Loucy (cell line): ENCODE measurements around the gene CNOT3.
A peak's percentile ranks its signal among the peaks of the same experiment; 100 is the strongest.
"Not testable (repeated sequence)": the region's sequence is repeated elsewhere in the genome, so short reads cannot be mapped to it uniquely, and the experiment has no call there.

Experiments used
- H2AFZ ChIP-seq: fragments of 200-600 bp; sonication (generic); 2 replicates; pipeline ENCODE4 v1.6.0; 2016; ENCODE audit warnings: antibody characterized with exemption, mild to moderate bottlenecking, low read length, moderate library complexity
- H3F3A ChIP-seq: fragments of 200-600 bp; 2 replicates; pipeline ENCODE4 v1.6.0; 2016; ENCODE audit warnings: antibody characterized with exemption, low read depth, mild to moderate bottlenecking
- H3K27me3 ChIP-seq: fragments of 200-600 bp; sonication (generic); 2 replicates; pipeline ENCODE4 v1.6.1; 2014; ENCODE audit warnings: low read length, mild to moderate bottlenecking; ENCODE audit not compliant: insufficient read depth, poor library complexity, severe bottlenecking
- H3K36me3 ChIP-seq: fragments of 200-600 bp; sonication (generic); 2 replicates; pipeline ENCODE4 v1.6.1; 2016; ENCODE audit warnings: low read length; ENCODE audit not compliant: insufficient read depth
- H3K4me1 ChIP-seq: fragments of 200-600 bp; sonication (generic); 2 replicates; pipeline ENCODE4 v1.5.1; 2014; ENCODE audit warnings: low read length, mild to moderate bottlenecking; ENCODE audit not compliant: insufficient read depth, poor library complexity, severe bottlenecking
- H3K4me2 ChIP-seq: fragments of 200-600 bp; sonication (generic); 2 replicates; pipeline ENCODE4 v1.6.0; 2014; ENCODE audit warnings: antibody characterized with exemption, low read length, low read depth, mild to moderate bottlenecking; ENCODE audit not compliant: poor library complexity, severe bottlenecking
- H3K4me3 ChIP-seq: fragments of 200-600 bp; sonication (generic); 2 replicates; pipeline ENCODE4 v1.5.1; 2014; ENCODE audit warnings: low read length, mild to moderate bottlenecking, mixed read lengths; ENCODE audit not compliant: poor library complexity, severe bottlenecking
- H3K79me2 ChIP-seq: fragments of 200-600 bp; sonication (generic); 2 replicates; pipeline ENCODE4 v1.6.1; 2014; ENCODE audit warnings: low read length; ENCODE audit not compliant: insufficient read depth
- H3K9ac ChIP-seq: fragments of 200-600 bp; sonication (generic); 2 replicates; pipeline ENCODE4 v1.6.0; 2014; ENCODE audit warnings: mild to moderate bottlenecking, low read depth, low read length, moderate library complexity; ENCODE audit not compliant: poor library complexity, severe bottlenecking
- H3K9me2 ChIP-seq: fragments of 200-600 bp; sonication (generic); replicated peaks from 2 replicates; pipeline ENCODE4 v1.6.1; 2016; ENCODE audit warnings: low read depth, low read length, mixed read lengths
- H3K9me3 ChIP-seq: fragments of 200-600 bp; sonication (generic); 2 replicates; pipeline ENCODE4 v1.6.1; 2014; ENCODE audit warnings: mild to moderate bottlenecking, antibody characterized with exemption, low read length, low read depth; ENCODE audit not compliant: insufficient read depth
- H4K20me1 ChIP-seq: fragments of 200-600 bp; sonication (generic); 2 replicates; pipeline ENCODE4 v1.6.0; 2014; ENCODE audit warnings: antibody characterized with exemption, low read length, mild to moderate bottlenecking; ENCODE audit not compliant: insufficient read depth, poor library complexity, severe bottlenecking
- CTCF ChIP-seq: fragments of 200-600 bp; sonication (generic); conservative IDR thresholded peaks from 2 replicates; pipeline ENCODE4 v1.5.1; 2014; ENCODE audit warnings: mild to moderate bottlenecking, antibody characterized with exemption, low read length
- EZH2phosphoT487 ChIP-seq: fragments of 200-600 bp; IDR thresholded peaks from 2 replicates; pipeline ENCODE4 v1.6.1; 2018; ENCODE audit warnings: antibody characterized with exemption, mild to moderate bottlenecking, moderate library complexity, borderline replicate concordance

Gene CNOT3

DNA sequence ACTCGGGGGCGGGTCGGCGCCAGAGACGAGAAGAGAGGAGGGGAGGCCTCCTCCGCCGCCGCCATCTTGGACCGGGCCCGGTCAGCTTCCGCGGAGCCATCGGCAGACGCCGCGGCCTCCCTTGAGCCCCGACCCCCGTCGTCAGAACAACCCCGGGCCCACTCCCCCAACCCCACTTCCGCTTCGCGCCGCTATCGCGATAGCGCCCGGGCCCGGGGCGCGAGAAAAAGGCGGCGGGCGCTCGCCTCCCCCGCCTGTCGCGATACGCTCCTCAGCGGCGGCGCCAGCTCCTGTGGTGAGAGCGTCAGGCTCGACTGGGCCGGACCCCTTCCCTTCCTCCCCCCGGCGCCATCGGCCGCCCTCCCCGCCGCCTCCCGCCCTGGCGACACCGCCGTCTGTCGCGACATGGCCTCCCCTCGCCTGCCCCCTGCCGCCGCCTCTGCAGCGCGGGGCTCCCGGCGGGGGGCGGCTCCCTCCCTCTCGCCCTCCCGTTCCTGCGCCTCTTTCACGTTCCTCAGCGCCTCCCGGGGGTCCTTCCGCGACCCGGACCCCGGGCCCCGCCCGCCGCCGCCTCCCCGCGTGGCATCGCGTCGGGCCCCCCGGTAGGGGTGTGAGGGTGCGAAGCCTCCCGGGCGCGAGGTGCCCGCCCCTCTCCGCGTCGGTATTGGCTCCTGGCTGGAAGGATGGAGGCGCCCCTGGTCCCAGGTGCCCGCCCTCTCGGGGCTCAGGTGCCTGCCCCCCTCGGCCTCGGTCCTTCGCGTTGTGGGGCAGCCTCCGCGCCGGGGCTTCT is at the start of gene CNOT3:
CNOT3 (plus strand) TSS at position 64 of the 790 bp plus-strand sequence. CDS start 5,217 bp downstream, outside the sequence.
- Histone ChIP-seq H3K9ac (peak within 1 kb of the TSS; percentile 97), H3K27me3 (peaks cover 5% of the 10 kb centered on the region), H3K36me3 (peaks cover 8% of the 10 kb centered on the region; the same call in 1 of the 2 replicates), H3K4me3 (peak within 1 kb of the TSS; percentile 86), H2AFZ (peak within 1 kb of the TSS; percentile 95), H3K4me2 (peak within 1 kb of the TSS; percentile 96), H3K9me2 (no peaks in the 10 kb centered on the region), H3K9me3 (no peaks in the 10 kb centered on the region), H3K4me1 (peaks cover 39% of the 10 kb centered on the region), H3F3A (no peaks in the 10 kb centered on the region), H4K20me1 (peaks cover 50% of the 10 kb centered on the region), H3K79me2 (peaks cover 53% of the 10 kb centered on the region)
- TF ChIP-seq EZH2phosphoT487: no peak
- TF ChIP-seq CTCF: no peak

GRCh38 chr19:54094426-54095000 is 43.0 kb upstream of the CNOT3 start:
- H3K27me3 ChIP-seq: no peaks in the 10 kb centered on the region
- H3F3A ChIP-seq: no peaks in the 10 kb centered on the region
- H4K20me1 ChIP-seq: no peaks in the 10 kb centered on the region
- H2AFZ ChIP-seq: no peak overlapping the region
- H3K36me3 ChIP-seq: no peaks in the 10 kb centered on the region
- no peaks in the 10 kb centered on the region for H3K9me2 ChIP-seq
- H3K79me2 ChIP-seq: no peaks in the 10 kb centered on the region
- H3K9me3 ChIP-seq: no peaks in the 10 kb centered on the region
- no peak overlapping the region for H3K4me2 ChIP-seq
- H3K4me3 ChIP-seq: no peak overlapping the region
- no peak for TF ChIP-seq EZH2phosphoT487
- no peak for TF ChIP-seq CTCF
- H3K9ac ChIP-seq: no peak overlapping the region
- no peaks in the 10 kb centered on the region for H3K4me1 ChIP-seq

DNA sequence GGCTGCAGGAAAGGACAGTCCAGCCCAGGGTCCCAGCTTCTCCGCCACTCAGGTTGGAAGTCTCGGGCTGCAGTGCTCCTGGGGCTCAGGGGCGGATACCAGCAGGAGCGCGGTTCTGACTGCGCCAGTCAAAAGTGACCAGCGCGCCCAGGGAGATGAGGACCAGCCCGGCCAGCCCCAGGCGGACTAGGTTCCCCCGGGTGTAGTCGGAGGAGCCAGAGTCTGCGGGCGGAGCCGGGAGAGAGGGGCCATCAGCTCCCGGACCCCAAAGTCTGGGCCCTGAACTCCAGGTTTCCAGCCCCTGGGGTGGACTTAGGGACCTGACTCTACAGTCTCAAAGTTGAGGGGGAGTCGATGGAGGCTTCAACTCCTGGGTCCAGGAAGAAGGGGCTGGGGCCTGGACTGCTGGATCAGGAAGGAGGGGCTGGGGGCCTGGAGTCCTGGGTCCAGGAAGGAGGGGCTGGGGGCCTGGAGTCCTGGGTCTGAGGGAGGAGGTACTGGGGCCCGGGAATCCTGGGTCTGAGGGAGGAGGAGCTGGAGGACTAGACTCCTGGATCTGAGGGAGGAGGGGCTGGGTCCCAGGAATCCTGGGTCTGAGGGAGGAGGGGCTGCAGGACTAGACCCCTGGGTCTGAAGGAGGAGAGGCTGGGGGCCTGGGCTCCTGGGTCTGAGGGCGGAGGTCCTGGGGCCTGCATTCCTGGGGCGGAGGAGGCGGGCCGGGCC is 42.3 kb upstream of the CNOT3 start:
- H3K4me2 ChIP-seq: peak overlapping the region; percentile 70
- no peaks in the 10 kb centered on the region for H3K4me1 ChIP-seq
- TF ChIP-seq CTCF: no peak
- H3K9ac ChIP-seq: peak overlapping the region; percentile 42
- no peaks in the 10 kb centered on the region for H4K20me1 ChIP-seq
- no peaks in the 10 kb centered on the region for H3K9me3 ChIP-seq
- no peaks in the 10 kb centered on the region for H3K36me3 ChIP-seq
- peak overlapping the region; percentile 60 for H3K4me3 ChIP-seq
- no peaks in the 10 kb centered on the region for H3K79me2 ChIP-seq
- H3K9me2 ChIP-seq: no peaks in the 10 kb centered on the region
- H3K27me3 ChIP-seq: no peaks in the 10 kb centered on the region
- H2AFZ ChIP-seq: peak overlapping the region; percentile 91; the same call in 1 of the 2 replicates
- H3F3A ChIP-seq: no peaks in the 10 kb centered on the region

DNA sequence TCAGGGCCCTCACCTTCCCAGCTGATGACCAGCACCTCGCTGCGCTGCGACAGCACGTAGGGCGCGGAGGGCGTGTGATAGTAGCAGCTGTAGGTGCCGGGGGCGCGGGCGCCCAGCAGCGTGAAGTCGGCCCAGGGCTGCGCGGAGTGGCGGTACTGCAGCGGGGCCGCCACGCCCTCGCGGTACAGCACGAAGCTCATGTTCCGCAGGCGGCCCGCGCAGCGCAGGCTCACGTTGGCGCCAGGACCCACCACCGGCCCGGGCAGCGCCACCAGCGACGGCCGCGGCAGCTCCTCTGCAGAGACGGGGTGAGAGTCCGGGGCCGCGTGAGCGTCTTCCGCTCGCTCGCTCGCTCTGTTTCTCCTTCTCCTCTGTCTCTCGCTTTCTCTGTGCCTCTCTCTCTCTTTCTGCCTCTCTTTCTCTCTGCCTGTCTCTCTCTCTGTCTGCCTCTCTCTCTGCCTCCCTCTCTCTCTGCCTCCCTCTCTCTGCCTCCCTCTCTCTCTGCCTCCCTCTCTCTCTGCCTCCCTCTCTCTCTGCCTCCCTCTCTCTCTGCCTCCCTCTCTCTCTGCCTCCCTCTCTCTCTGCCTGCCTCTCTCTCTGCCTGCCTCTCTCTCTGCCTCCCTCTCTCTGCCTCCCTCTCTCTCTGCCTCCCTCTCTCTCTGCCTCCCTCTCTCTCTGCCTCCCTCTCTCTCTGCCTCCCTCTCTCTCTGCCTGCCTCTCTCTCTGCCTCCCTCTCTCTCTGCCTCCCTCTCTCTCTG is 41.5 kb upstream of the CNOT3 start:
- Histone ChIP-seq H3K4me2 (peak overlapping the region; percentile 70), H3K9ac (peak overlapping the region; percentile 42), H2AFZ (peak overlapping the region; percentile 91), H3K4me3 (peak overlapping the region; percentile 60)
- not testable (repeated sequence) for H3K4me1 ChIP-seq, H3K9me3 ChIP-seq, H3K79me2 ChIP-seq, H3K27me3 ChIP-seq, H3F3A ChIP-seq, H3K36me3 ChIP-seq, H3K9me2 ChIP-seq, H4K20me1 ChIP-seq
